K562 treated with DMSO at 1 percent for 4 hours (cell line): ENCODE measurements around the gene FGF21. TPM values are rescaled to one million over a fixed set of nuclear protein-coding genes. Genes with fewer than 3 reads are reported as not detected.

Experiments used
- total RNA-seq: library from RNA; unstranded; fragments of 300-600 nt; gene quantifications from 2 replicates; pipeline ENCODE4 v1.2.3, GENCODE V29; 2022; ENCODE audit not compliant: insufficient read depth

The FGF21 gene, protein sequence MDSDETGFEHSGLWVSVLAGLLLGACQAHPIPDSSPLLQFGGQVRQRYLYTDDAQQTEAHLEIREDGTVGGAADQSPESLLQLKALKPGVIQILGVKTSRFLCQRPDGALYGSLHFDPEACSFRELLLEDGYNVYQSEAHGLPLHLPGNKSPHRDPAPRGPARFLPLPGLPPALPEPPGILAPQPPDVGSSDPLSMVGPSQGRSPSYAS
- total RNA-seq = not detected in 2 replicates

DNA sequence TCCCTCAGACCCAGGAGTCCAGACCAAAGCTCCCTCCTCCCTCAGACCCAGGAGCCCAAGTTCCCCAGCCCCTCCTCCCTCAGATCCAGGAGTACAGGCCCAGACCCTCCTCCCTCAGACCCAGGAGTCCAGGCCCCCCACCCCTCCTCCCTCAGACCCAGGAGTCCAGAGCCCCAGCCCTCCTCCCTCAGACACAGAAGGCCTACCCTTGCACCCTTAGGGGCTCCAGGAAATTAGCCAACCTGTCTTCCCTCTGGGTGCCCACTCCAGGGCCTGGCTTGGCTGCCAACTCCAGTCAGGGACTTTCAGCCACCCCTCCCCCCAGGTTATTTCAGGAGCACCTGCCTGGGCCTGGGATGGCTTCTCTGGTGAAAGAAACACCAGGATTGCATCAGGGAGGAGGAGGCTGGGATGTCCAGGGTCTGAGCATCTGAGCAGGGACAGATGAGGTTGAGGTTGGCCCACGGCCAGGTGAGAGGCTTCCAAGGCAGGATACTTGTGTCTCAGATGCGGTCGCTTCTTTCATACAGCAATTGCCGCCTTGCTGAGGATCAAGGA, at the start of gene FGF21:
TSS of gene FGF21 (plus strand) at position 441 of the 558 bp plus-strand sequence. CDS start 713 bp downstream, outside the sequence.

DNA sequence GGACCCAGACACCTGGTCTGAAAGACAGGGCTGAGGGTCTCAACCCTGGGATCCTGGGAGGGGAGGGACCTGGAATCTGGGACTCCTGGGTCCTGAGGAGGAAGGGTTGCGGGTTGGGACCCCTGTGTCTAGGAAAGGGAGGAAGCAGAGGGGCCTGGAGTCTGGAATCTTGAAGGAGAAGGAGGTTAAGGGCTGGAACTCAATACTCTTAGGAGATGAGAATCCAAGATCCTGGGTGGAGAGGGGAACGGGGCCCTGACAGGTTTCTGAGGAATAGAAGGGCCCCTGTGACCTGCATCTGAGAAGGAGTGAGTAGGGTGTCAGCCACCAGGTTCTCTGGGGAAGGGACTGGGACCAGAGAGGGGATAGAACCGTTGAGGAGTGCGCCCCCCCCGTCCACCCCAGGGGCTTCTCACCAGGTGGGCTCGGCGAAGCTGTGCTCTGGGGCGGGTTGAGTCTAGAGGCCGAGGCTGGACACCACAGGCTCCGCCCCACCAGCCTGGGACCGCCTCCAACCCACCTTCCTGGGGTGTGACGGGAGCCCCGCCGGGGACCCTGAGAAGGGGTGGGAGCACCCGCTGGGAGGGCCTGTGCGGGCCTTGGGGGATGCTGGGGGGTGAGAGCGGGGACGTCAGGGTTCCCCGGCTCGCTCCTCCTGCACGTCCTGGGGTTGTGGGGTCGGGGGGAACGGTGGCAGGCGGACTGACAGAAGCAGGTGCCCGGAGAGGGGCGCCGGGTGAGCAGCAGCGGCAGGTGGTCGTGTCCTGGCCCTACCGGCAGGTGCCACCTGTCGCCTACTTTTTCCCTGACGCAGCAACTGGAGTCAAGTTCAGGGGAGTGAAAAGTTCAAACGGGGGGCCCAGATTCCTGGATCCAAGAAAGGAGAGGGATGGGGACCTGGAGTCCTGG, 35.8 kb upstream of the FGF21 start, which contains the start of gene MAMSTR:
TSS of gene MAMSTR (minus strand) at position 463 of the 909 bp plus-strand sequence. CDS start 694 bp downstream, outside the sequence.

DNA sequence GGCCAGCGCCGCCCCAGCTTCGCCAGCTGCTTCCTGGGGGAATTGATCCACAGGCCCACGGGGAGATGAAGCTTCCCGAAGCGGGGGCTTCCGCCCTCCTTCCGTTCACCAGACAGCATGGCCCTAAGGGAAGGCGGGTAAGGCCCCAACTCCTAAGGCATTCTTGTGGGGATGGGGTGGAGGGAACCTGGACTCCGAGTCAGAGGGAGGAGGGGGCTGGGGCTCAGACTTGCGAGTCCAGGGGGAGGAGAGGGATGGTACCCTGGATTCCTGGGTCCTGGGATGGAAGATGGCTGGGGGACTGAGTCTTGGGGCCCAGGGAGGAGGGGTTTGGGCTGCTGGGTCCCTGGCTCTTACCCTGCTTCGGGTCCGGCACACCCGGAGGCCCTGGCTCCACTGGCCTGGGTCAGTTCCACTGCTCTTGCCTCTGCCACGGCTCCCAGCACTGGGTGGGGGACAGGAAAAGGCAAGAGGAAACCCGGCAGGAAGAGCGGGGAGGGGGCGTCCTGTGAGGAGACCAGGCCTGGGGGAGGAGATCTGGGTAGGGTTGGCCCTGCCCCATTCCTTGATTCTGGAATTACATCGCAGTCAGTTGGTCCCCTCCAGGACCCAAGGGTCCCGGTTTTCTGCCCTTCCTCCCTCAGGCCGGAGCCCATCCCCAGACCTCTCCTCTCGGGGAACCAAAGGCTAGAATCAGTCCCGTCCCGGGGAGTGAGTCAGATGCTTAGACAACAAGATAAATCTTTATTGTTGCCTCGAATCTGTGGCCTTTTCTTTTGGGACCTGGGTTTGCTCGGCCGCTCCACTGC, 15.0 kb upstream of the FGF21 start, which contains the start of gene RASIP1:
TSS of gene RASIP1 (minus strand) at position 447 of the 809 bp plus-strand sequence. CDS start at position 119, 328 bp downstream.

DNA sequence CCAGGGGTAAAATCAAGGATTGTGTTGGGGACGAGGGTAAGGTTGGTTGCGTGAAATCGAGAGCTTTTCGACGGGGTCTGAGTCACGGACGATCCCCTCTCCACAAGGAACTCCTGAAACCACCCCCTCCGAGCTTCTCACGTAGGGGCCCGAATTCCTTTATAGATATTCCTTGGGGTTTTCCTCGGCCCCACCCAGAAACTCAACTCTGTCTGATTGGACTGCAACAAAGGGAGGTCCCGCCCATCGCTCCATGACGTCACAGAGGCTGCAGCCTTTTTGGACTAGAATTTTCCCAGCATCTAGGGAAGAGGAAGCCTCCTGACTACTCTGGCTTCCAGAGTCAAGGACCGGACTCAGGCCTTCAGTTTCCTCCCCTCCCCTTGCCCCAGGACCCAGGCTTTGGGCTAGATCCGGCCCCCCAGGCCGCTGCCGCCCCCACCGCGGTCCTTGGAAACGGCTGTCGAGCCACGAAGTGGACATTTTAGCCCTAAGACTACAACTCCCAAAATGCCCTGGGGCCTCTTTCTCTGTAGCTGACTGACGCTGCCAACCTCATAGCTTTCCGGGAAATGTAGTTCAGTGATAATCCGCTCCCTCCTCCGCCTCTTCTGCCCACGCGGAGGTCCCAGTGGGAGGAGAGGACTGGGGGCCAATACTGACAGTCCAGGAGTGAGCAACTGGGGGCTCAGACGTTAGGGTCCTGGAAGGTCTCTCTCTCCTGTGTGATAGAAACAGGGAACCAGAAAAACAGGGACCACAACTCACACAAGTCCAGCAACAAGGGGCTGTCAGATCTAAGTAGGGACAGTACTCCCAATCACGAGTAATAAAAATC, 8.4 kb upstream of the FGF21 start, which contains the start of gene IZUMO1:
TSS of gene IZUMO1 (minus strand) at position 172 of the 838 bp plus-strand sequence. CDS start 1,050 bp downstream, outside the sequence.

DNA sequence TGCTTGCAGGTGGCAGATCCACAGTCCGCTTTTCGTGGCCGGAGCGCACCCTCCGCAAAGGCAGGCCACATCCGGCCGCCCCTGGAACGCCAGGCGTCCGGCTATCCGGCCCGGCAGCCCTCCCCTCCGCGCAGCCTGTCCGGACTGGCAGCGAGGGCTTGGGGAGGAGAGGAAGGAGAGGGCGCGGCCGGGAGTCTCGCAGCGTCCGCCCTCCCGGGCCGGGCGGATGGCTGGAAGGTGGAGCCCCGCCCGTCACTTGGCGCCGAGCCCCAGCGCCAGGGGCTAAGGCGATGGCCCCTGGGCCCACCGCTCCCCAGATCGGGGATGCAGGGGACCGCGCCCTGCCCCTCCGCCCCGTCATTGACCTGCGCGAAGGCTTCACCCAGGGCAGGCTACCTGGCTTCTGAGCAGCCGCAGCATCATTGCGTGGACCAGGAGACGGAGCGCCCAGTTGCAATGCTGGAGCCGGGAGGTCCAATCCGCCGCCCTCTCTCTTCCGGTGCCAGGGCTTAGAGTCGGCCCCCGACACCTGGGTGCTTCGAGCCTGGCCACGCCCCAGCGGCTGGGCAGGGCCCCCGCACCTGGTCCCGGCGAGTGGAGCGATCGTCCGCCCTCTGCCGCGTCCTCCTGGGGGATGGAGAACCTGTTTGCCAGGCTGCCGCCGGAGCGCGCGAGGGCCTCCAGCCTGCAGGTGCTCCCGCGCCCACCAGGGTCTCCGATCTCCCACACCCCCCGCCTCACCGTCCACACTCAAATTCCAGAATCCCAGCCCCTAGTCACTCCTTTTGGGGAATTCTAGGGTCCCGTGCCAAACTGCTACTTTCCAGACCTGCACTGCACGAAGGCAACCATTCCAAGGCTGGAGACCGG, 2.6 kb upstream of the FGF21 start, which contains the start of gene FUT1:
TSS of gene FUT1 (minus strand) at position 146 of the 870 bp plus-strand sequence. CDS start 1,360 bp downstream, outside the sequence.

Other genes with a start within 250 kb of the FGF21 start
- gene LMTK3, start 243.7 kb upstream of the FGF21 start, total RNA-seq = 7.2 and 8.2 TPM in 2 replicates
- gene SULT2B1, start 203.4 kb upstream of the FGF21 start, total RNA-seq = 1.7 and 1.9 TPM in 2 replicates
- not detected in 2 replicates for gene SPACA4, start 148.8 kb upstream of the FGF21 start, total RNA-seq
- 1.7 and 2.8 TPM in 2 replicates for gene FAM83E, start 140.4 kb upstream of the FGF21 start, total RNA-seq
- gene RPL18, start 136.3 kb upstream of the FGF21 start, total RNA-seq = 5,295 and 5,517 TPM in 2 replicates
- 3.9 and 7.1 TPM in 2 replicates for gene SPHK2, start 136.0 kb upstream of the FGF21 start, total RNA-seq
- gene DBP, start 118.1 kb upstream of the FGF21 start, total RNA-seq = 18.9 and 23.5 TPM in 2 replicates
- 10.3 and 27.1 TPM in 2 replicates for gene CA11, start 109.3 kb upstream of the FGF21 start, total RNA-seq
- 0.33 TPM in 1 of 2 replicates, not detected in the other for gene NTN5, start 82.5 kb upstream of the FGF21 start, total RNA-seq
- not detected in 2 replicates for gene FUT2, start 59.6 kb upstream of the FGF21 start, total RNA-seq
- gene MAMSTR, start 35.8 kb upstream of the FGF21 start, total RNA-seq = 0.73 TPM in 1 of 2 replicates, not detected in the other
- gene RASIP1, start 14.9 kb upstream of the FGF21 start, total RNA-seq = 6.5 and 7.8 TPM in 2 replicates
- gene IZUMO1, start 8.6 kb upstream of the FGF21 start, total RNA-seq = 0.50 TPM in 1 of 2 replicates, not detected in the other
- gene FUT1, start 2.9 kb upstream of the FGF21 start, total RNA-seq = 4.8 and 13.9 TPM in 2 replicates
- gene BCAT2, start 55.5 kb downstream of the FGF21 start, total RNA-seq = 68.9 and 69.1 TPM in 2 replicates
- not detected in 2 replicates for gene HSD17B14, start 81.0 kb downstream of the FGF21 start, total RNA-seq
- 17.1 and 25.9 TPM in 2 replicates for gene PLEKHA4, start 113.1 kb downstream of the FGF21 start, total RNA-seq
- gene PPP1R15A, start 116.9 kb downstream of the FGF21 start, total RNA-seq = 85.0 and 106 TPM in 2 replicates
- not detected in 2 replicates for gene TULP2, start 143.2 kb downstream of the FGF21 start, total RNA-seq
- 279 and 316 TPM in 2 replicates for gene NUCB1, start 144.8 kb downstream of the FGF21 start, total RNA-seq
- gene DHDH, start 178.2 kb downstream of the FGF21 start, total RNA-seq = 2.6 and 6.7 TPM in 2 replicates
- 90.6 and 152 TPM in 2 replicates for gene BAX, start 199.4 kb downstream of the FGF21 start, total RNA-seq
- 5,415 and 5,880 TPM in 2 replicates for gene FTL, start 209.8 kb downstream of the FGF21 start, total RNA-seq
- gene GYS1, start 237.8 kb downstream of the FGF21 start, total RNA-seq = 18.0 and 22.2 TPM in 2 replicates
- gene RUVBL2, start 238.4 kb downstream of the FGF21 start, total RNA-seq = 219 and 288 TPM in 2 replicates